Measurements from ENCODE around the gene RHBDL2.
"Not testable (repeated sequence)": the region's sequence is repeated elsewhere in the genome, so short reads cannot be mapped to it uniquely, and the experiment has no call there.

RHBDL2 gene

GRCh38 chr1:38929476-38929875 lies 12.2 kb downstream of the RHBDL2 start:
- no peak for DNase-seq

DNA sequence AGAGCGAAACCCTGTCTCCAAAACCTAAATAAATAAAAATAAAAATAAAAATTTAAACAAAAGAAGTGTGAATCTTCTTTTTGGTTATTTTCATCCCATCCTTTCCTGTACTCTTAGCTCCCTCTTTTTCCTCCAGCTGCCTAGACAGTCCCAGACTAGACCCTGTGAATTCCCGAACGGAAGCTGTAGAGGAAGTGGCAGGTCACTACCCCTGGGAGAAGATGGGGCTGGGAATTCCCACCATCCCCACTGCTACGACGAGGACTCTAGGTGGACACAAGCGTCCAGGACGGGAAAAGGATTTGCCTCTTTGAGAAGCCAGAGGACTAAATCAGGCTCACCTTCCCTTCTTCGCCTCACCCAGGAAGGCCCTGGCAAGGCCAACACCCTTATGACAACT lies 12.6 kb downstream of the RHBDL2 start:
- DNase-seq = no peak

DNA sequence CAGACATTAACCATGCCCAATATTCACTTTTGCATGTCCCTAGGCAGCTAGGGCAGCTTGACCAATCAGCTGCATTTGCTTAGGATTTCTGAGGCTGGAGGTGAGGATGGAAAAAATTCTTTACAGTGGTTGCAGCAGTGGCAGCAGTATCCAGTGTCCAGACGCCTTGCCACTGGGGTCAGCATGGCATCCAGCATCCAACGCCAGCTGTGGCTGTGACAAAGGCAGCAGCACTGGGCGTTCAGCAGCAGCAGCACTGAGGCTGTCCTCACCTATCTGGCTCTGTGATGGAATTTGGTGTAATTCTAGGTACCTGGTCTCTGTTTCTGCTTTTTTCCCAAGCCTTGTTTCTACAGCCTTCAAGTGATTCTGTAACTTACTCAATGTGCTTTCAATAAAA lies 15.5 kb downstream of the RHBDL2 start:
- DNase-seq = no peak

- DNase-seq = no peak
Measured at GRCh38 chr1:38925391-38925790, 16.2 kb downstream of the RHBDL2 start.

GRCh38 chr1:38923607-38924006 lies 18.0 kb downstream of the RHBDL2 start:
- DNase-seq = no peak

- no peak for DNase-seq
Measured at GRCh38 chr1:38919130-38919529, 22.5 kb downstream of the RHBDL2 start.

DNA sequence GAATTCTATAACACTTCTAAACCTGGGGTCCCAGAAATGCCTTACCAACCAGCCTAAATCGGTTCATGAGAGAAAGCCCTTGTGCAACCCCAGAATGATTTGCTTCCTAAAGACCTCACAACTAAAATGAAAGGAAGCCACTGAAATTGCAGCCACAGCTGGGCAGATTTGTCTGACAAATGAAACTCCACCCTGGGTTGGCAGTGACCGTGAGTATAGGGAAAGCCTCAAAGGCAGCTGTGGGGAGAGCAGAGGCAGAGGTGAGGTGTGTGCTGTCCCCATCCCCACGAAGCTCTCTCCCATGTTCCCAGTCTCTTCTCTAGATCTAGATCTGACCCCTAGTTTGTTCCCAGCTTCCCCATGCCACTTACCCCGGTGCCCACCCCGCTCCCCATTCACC lies 23.1 kb downstream of the RHBDL2 start:
- no peak for DNase-seq

GRCh38 chr1:38917772-38918171 lies 23.9 kb downstream of the RHBDL2 start:
- DNase-seq = no peak

GRCh38 chr1:38917337-38917736 lies 24.3 kb downstream of the RHBDL2 start:
- DNase-seq = no peak

GRCh38 chr1:38915352-38915948 lies 26.2 kb downstream of the RHBDL2 start:
- DNase-seq = peak in 1 of 2 donors; percentile 6

- not testable (repeated sequence) for DNase-seq
Measured at GRCh38 chr1:38914908-38915307, 26.7 kb downstream of the RHBDL2 start.

- no peak for DNase-seq
Measured at GRCh38 chr1:38908821-38909220, 32.8 kb downstream of the RHBDL2 start.

GRCh38 chr1:38905985-38906384 lies 35.6 kb downstream of the RHBDL2 start:
- DNase-seq = no peak

- DNase-seq = no peak
Measured at GRCh38 chr1:38899560-38899959, 42.1 kb downstream of the RHBDL2 start.

- DNase-seq = no peak
Measured at GRCh38 chr1:38898653-38899230, 42.9 kb downstream of the RHBDL2 start.

DNA sequence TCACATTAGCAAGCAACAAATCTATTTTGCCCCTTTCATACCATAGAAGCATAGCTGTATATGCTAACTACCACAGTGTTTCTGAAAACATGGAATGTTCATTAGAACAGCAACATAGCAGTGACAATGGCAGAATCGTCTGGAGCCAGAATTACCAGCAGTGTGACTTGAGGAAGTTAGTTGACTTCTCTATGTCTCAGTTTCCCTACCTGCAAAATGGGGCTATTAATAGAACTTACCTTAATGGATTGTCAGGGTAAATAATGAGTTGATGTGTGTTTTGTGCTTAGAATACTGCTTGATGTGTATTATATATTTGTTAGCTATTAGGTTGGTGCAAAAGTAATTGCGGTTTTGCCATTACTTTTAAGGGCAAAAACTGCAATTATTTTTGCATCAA lies 45.5 kb downstream of the RHBDL2 start:
- DNase-seq = no peak

GRCh38 chr1:38892976-38893375 lies 48.7 kb downstream of the RHBDL2 start:
- no peak for DNase-seq

- DNase-seq = no peak
Measured at GRCh38 chr1:38891753-38892152, 49.9 kb downstream of the RHBDL2 start.

DNA sequence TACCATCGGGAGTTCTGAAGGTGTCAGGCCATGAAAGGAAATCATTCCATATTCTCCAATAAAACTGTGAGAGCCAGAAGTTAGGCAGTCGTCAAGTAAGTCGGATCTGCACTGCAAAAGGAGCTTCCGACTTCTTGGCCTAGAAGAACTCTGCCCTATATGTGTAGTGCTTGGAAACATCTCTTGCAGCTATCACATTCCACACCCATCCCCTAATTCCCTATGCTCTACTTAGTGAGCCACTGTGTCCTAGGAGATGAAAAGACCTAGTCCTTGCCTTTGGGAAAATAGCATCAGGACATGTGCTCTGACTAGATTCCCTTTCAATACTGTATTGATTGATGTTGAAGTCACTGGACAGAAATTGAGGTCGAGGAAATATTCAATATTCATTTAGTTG lies 52.0 kb downstream of the RHBDL2 start:
- no peak for DNase-seq

GRCh38 chr1:38888423-38889333 lies 53.0 kb downstream of the RHBDL2 start:
- no peak for DNase-seq

DNA sequence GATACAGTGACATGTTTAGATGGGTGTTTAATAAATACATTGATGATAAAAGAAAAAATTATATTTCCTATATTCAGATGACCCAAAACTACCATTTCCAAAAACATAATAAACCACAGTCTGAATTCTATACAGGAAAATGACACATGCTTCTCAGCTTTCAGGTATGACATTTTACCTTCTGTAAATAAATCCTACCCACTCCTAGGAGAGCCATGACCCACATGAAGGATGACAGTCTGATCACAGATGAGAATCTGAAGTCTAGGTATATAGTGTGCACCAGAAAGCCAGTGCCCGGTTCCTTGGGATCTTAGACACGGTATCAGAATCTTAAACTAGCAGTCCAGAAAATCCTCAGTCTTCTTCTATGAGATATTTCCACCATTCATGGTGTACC lies 56.5 kb downstream of the RHBDL2 start:
- no peak for DNase-seq

- no peak for DNase-seq
Measured at GRCh38 chr1:38881487-38881886, 60.1 kb downstream of the RHBDL2 start, which contains the start of gene GJA9. Gene GJA9 (minus strand): TSS chr1:38881587. CDS start chr1:38876098, 5,489 bp downstream.

DNA sequence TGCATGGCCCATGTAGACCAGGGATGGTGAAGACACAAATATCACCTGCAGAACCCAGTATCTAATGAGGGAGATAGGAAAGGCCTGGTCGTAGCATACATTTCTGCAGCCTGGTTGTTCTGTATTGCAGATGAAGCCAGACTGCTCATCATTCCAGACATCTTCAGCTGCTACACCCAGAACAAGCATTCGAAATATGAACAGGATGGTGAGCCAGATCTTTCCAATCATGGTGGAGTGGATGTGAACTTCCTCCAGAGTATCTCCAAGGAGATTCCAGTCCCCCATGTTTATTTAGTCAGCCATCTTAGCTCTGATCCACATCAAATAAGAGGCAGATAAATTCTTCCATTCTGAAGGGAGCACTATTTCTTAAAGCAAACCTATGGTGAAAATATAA lies 65.8 kb downstream of the RHBDL2 start:
- no peak for DNase-seq
